Omental fat pad (tissue), 4 donors: ENCODE results near the gene ZNF280A. TPM values are rescaled to one million over a fixed set of nuclear protein-coding genes. Genes with fewer than 3 reads are reported as not detected.

ENCODE experiments used
- ATAC-seq: fragments of 150-250 bp; one replicate; pipeline ENCODE4 v1.9.1; 2016; ENCODE audit warnings: mild to moderate bottlenecking, moderate library complexity; ENCODE audit not compliant: low FRiP score
- DNase-seq: peaks from one replicate; pipeline ENCODE4 v3.0.0-alpha.2; 2019; ENCODE audit warnings: low spot score
- total RNA-seq, 4 donors: library from RNA; depleted of rRNA; stranded (reverse); fragments of >200 nt; gene quantifications; one replicate each; pipeline ENCODE4 v1.1.0, GENCODE V29; 2016
- TF ChIP-seq, protein P1 (sequence below), 3 donors: fragments of 450-650 bp; IDR thresholded peaks; one replicate each; pipeline ENCODE4 v1.5.1; 2016 to 2017; ENCODE audit warnings: antibody characterized with exemption in 3 of 3, mild to moderate bottlenecking in 3 of 3, moderate library complexity in 2 of 3

Gene ZNF280A, protein sequence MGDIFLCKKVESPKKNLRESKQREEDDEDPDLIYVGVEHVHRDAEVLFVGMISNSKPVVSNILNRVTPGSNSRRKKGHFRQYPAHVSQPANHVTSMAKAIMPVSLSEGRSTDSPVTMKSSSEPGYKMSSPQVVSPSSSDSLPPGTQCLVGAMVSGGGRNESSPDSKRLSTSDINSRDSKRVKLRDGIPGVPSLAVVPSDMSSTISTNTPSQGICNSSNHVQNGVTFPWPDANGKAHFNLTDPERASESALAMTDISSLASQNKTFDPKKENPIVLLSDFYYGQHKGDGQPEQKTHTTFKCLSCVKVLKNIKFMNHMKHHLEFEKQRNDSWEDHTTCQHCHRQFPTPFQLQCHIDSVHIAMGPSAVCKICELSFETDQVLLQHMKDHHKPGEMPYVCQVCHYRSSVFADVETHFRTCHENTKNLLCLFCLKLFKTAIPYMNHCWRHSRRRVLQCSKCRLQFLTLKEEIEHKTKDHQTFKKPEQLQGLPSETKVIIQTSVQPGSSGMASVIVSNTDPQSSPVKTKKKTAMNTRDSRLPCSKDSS
- total RNA-seq: not detected

DNA sequence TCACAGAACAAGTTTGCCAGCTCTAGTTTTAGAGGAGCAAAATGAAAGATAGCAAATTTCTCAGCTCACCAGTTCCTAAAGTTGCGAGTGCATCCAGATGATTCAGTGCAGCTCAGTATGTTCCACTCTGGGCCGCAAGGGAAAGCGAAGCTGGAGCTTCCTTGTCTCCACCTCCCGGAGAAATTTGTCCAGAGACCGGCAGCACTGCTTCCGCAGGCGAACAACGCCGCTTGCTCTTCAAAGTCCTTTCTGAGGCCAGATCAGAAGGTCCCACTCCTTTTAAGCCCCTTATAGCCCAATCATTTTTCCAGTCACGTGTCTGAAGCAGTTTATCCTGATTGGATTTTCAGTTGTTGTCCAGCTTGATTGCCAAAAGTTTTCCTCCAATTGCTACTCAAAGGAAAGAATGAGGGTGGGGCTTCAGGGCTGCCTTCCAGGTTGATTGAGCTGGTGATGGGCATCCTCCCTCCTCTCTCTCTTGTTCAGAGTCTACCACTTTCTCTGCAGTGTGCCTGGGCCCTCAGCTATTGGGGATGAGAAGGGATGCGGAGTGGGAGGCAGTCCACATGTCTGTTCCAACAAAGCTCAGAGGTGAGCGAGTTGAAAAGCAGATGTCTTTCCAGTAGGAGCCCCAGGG is at the start of gene ZNF280A:
Gene ZNF280A (minus strand): TSS at position 251 of the 637 bp plus-strand sequence. CDS start 4,640 bp downstream, outside the sequence.
- ATAC-seq: no peak
- no peak for DNase-seq
- TF ChIP-seq, protein P1, sequence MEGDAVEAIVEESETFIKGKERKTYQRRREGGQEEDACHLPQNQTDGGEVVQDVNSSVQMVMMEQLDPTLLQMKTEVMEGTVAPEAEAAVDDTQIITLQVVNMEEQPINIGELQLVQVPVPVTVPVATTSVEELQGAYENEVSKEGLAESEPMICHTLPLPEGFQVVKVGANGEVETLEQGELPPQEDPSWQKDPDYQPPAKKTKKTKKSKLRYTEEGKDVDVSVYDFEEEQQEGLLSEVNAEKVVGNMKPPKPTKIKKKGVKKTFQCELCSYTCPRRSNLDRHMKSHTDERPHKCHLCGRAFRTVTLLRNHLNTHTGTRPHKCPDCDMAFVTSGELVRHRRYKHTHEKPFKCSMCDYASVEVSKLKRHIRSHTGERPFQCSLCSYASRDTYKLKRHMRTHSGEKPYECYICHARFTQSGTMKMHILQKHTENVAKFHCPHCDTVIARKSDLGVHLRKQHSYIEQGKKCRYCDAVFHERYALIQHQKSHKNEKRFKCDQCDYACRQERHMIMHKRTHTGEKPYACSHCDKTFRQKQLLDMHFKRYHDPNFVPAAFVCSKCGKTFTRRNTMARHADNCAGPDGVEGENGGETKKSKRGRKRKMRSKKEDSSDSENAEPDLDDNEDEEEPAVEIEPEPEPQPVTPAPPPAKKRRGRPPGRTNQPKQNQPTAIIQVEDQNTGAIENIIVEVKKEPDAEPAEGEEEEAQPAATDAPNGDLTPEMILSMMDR (IDR thresholded peaks at IDR 0.05): no peak

DNA sequence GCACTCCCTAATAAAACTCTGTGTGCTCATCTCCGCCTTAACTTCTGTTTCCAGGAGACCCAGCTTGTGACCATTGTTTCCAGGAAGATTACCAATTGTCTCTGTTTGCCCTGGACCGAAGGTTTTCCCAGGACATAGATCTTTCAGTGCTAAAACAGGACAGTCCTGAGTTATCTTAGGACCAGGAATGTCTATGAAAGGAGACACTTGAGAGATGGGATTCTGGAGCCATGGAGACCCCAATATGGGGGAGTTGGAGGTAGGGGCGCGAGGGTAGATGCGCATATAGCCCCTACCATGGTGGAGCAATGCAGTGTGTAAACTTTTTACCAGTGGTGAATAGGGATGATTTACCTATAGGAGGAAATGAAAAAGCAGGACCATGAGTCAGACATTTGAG is 49.1 kb upstream of the ZNF280A start:
- TF ChIP-seq, protein P1 (IDR thresholded peaks at IDR 0.05): no peak
- ATAC-seq (no peak), DNase-seq (no peak)

DNA sequence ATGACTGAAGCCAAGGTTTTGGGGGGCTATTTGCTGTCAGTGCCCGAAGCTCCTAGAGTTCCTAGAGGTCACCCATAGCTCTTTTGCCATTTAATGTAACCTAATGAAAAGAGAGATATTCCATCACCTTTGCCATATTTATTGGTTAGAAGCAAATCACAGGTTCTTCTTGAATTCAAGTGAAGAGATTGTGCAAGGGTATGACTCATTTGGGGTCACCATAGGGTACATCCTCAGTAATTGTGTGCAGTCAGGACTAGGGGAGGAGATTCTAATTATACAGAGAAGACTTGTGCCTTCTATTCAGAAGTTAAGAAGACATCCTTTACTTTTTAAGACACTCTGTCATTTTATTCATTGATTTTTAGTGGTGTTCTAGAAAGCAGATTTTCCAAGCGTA is 45.9 kb upstream of the ZNF280A start:
- no peak for ATAC-seq
- TF ChIP-seq, protein P1 (IDR thresholded peaks at IDR 0.05): no peak

DNA sequence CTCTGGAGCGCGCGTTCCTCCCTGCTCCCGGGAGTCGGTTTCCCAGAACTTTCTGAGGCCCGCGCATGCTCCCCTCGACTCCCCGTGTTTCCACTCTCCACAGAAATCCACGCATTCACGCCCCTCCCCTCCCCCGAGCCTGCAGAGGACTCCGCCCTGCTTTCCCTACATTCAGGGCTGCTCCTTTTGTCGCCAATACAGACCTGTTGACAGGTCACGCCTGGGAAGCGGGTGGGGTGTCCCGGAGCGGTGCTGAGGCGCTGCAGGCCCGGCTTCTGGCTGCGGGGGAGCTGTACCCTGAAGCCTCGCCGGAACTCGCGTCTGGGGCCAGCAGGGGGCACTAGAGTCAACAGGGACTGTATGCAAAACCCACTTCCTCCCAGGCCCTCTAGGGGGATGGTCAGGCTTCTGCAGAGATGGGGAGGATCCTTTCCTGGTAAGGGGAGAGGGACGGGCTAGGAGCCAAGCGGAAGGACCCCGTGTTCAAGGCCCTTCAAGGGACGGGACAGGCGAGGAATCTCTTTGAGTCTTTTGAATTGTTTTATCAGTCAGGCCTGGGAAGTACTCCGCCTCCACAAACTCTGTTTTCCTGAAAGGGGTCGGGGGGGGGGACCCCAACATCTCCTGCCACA is 39.0 kb upstream of the ZNF280A start, which contains the start of gene PRAME:
Gene PRAME (minus strand): TSS at position 294 of the 632 bp plus-strand sequence. CDS start 2,433 bp downstream, outside the sequence.
- TF ChIP-seq, protein P1 (IDR thresholded peaks at IDR 0.05): no peak
- no peak for DNase-seq
- ATAC-seq: no peak

More for the DNA sequence above, 45.9 kb upstream of the ZNF280A start:
- no peak for DNase-seq

DNA sequence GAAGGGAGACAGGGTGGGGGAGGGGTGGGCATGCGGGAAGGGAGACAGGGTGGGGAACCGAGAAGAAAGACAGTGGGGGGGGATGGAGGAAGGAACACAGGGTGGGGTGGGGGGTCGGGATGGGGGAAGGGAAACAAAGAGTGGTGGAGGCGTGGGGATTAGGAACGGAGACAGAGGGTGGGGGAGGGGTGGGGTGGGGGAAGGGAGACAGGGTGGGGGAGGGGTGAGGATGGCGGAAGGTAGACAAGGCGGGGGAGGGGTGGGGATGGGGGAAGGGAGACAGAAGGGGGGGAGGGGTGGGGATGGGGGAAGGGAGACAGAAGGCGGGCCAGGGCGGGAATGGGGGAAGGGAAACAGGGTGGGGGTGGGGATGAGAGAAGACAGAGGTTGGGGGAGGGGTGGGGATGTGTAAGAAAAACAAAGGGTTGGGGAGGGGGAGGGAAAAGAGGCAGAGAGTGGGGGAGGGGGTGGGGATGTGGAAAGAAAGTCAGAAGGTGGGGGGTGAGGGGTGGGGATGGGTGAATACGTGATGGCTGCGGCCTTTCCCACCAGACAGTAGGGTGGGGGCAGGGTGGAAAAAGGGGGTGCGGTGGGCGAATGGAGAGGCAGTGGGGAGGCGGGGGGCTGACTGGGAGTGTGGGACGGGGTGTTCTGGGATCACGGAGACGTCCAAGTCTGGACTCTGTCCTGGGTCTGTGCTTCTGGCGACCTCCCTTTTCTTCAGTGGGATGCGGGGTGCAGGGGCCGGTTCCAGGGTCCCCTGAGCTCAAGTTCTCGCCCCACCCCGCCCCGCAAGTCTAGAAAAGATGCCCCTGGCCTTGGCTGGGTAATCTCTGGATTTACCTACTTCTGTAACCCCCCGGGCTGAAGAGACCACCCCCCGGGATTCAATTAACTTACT is 38.3 kb upstream of the ZNF280A start:
- DNase-seq: no peak
- TF ChIP-seq, protein P1 (IDR thresholded peaks at IDR 0.05): no peak
- no peak for ATAC-seq
